Measurements from ENCODE around the gene RNF187.

The RNF187 gene

DNA sequence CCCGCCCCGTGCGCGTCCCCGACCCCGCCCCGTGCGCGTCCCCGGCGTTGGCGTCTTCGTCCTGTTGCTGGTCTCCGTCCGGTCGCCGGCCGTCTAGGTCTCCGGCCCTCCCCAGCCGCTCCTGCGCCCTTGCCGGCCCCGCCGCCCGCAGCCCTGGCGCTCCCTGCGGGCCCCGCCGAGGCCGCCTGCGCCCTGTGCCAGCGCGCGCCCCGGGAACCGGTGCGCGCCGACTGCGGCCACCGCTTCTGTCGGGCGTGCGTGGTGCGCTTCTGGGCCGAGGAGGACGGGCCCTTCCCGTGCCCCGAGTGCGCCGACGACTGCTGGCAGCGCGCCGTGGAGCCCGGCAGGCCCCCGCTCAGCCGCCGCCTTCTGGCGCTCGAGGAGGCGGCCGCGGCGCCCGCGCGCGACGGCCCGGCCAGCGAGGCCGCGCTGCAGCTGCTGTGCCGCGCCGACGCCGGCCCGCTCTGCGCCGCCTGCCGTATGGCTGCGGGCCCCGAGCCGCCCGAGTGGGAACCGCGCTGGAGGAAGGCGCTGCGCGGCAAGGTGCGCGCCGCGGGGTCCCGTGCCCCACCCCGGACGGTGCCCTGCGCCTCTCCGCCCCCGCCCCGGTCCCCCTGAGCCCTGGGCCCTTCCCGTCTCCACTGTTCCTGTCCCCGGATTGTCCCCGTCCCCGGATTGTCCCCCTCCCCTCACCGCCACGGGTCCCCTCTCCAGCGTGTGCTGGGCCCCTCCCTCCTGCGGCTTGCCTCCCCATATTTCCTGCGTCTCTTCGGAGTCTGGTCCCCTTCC lies at the start of gene RNF187:
Gene RNF187 (plus strand): TSS at position 47 of the 789 bp plus-strand sequence.
- FAIRE-seq: no peak

DNA sequence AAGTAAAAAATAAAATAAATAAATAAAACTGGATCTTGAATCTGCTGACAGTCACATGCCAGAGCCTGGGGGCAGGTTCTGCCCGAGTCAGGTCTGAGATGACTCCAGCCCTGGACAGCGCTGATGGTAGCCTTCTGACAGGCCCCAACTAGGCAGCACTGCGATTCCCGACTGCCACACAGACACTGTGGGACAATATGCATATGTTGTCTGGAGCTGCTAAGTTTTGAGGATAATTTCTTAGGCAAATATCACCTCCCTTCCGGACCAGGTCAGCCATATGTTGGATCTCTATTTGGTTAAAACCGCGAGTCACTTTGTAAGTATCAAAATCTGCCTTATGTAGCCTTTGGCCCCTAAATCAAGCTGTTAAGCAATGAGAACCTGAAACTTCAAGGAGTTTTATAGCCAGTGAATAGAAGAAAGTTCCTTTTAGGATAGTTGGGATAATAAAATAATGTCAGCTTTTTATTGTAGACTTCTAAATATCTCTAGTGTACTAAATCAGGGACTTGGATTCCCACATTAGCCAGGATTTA lies 49.7 kb upstream of the RNF187 start:
- no peak for FAIRE-seq

DNA sequence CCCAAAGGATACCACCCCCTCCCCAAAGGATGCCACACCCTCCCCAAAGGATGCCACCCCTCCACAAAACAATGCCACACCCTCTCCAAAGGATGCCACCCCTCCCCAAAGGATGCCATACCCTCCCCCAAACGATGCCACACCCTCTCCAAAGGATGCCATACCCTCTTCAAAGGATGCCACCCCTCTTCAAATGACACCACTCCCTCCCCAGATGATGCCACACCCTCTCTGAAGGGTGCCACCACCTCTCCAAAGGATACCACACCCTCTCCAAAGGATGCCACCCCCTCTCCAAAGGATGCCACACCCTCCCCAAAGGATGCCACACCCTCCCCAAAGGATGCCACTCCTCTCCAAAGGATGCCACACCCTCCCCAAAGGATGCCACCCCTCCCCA lies 48.9 kb upstream of the RNF187 start:
- FAIRE-seq: no peak

DNA sequence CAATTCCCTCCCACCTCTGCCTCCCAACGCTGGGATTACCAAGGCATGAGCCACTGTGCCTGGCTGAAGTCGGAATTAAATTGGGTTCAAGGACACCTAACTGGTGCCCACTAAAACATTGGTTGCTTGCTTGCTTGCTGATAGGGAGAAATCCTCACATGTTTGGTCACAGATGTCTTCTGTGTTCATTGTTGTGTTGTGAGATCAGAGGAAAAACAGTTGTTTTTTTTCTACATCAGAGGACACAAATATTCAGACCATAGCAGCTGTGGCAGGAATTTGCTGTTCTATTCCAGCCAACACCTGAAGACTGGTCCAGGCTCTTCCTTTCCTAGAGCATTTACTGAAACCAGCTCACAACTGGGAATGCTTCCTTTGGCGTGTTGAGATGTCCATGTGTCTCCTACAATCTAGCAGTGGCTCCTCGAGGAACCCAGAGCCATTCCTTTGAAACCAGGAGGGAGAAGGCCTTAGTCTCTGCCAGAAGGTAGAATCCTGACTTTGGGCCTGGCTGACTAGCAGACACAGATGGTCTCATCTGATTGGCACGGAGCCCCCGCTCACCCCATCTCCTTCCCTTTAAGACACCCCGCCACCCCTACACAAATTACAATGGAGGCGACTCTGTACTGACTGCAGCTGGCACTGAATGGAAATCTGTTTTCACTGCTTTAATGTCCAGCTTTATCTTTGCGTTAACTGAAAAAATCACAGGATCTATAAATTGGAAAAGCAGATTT lies 46.3 kb upstream of the RNF187 start:
- FAIRE-seq: no peak

DNA sequence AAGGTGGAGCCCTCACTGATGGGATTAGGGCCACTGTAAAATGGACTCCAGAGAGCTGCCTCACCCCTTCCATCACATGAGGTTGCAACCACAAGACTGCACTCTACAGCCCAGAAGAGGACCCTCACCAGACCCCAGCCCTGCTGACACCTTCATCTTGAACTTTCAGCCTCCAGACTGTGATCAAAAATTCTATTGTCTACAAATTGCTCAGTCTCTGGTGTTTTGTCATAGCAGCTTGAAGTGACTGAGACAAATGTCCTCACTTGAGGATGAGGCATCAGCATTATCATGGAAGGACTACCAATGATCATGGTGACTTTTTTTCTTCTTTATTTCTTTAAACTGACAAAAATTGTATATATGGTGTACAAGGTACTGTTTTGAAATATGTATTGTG lies 43.8 kb upstream of the RNF187 start:
- FAIRE-seq: no peak

DNA sequence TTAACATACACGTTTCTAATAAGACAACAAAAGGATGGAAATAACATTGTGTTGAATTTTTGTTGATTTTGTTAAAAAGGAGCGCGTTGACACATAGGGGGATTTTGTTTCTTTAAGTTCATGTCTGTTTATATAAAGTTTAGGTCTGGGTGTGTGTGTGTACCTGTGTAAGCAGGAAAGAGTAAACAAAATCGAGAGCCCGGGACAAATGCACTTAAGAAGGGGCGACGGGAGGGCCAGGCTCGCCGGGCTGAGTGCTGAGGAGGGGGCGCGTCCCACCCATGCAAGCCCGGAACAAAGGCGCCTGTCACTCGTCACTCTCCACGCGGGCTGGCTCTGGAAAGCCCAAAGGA lies 41.7 kb upstream of the RNF187 start:
- no peak for FAIRE-seq

DNA sequence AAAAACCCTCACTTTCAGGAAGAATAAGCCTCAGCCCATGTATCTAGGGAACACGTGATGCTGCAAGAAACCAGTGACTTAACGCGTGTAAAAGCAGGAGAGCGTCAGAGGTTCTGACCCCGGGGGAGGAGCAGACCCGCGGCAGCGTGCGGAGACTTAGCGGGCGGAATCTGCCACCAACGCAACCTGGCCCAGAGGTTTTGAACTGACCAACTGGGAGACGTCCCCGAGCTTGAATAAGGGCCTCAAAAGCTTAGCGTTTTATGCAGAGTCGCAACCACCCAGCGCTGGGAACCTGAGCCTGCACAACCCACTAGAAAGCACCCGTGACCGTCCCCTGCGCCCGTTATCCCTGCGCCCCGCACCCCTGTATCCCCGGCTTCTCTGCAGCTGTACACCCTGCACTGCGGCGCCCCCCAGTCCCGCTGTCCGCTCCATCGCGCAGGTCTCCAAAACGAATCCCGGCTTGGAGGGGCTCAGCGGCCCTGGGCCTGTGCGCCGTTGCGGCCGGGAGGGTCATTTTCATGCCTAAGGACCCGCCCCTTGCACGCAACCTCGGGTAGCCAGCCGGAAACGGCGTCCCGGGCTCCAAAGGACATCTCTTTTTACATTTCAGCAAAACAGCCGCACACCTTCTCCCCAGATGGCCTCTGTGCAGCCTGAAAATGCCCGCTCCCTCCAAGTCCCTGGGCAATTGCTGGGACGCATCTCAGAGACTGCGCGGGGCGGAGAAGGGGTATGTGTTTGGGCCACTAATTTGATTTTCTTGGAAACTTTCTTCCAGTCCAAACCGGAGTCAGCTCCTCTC lies 41.1 kb upstream of the RNF187 start:
- FAIRE-seq: no peak

DNA sequence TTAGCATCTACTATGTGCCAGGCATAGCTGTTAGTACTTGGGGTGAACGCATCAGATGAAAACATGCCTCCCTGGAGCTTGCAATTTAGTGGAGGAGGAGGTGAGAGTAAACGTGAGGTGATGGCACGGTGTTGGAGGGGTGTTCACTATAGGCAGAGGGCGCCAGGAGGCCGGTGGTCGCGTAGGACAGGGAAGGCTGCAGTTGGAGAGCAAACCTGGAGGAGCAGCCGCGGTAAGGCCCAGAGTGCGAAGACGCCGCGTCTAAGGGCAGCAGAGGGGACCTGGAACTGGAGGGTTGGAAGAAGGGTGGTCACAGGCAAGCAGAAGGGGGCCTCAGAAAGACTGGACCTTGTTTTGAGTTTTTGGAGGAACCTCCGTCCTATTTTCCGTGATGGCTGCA lies 40.3 kb upstream of the RNF187 start:
- FAIRE-seq: no peak

DNA sequence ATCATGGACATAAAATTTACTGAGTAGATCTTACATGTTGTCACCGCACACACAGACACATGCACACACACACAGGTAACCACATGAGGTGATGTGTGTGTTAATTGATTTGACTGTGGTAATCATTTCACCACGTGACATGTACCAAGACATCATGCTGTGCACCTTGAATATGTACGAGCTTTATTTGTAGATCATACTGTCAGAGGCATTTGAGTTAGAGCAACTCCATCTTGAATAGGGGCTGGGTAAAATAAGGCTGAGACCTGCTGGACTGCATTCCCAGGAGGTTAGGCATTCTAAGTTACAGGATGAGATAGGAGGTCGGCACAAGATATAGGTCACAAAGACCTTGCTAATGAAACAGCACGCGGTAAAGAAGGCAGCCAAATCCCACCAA lies 38.8 kb upstream of the RNF187 start:
- no peak for FAIRE-seq

DNA sequence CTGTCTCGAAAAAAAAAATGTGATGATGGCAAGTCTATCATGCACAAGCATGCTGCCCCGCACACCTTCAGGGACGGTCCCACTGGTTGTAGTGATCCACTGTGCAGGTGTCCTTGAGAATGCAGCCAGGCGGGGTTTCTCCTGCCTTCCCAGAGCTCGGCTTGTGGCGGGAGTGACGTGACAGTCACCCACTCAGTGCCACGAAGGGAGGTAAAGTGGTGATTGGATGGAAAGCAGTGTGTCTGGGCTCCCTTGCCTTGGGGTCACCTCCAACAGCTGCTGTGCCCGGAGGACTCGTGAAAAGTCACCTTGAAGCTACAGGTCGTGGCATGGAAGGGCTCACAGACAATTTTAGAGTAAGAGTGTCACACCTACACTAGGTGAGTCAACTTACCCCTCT lies 37.0 kb upstream of the RNF187 start:
- FAIRE-seq: no peak

DNA sequence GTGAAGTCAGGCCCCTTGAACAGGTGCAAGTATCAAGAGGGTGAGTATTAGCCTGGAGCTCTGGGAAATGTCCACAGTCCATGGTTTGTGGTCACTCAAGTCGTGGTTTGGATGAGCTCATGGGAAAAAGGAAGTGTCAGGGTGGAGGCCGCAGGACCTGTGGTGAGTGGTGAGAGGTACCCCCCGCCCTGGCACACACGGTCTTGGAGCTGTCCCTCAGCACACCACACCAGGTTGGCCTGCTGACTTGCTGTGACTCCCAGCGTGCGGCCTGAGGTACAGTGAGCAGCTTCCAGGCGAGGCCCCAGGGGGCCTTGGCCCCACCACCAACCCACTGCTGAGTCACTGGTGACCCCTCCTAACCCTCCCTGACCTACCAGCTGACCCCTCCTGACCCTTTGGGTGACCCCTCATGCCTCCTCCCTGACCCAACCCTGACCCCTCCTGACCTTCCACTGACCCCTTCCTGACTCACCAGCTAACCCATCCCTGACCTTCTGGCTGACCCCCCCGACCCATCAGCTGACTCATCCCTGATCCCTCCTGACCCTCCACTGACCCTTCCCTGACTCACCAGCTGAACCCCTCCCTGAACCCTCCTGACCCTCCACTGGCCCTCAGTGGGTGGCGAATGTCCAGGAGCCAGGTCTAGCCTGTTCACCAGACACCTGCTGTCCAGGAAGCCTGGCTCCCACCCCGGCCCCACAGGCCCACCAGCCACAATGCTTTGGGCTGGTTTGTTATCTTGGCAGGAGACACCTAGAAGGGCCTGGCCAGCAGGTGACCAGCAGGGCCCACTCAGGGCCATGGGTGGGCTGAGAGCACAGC lies 34.8 kb upstream of the RNF187 start:
- no peak for FAIRE-seq

DNA sequence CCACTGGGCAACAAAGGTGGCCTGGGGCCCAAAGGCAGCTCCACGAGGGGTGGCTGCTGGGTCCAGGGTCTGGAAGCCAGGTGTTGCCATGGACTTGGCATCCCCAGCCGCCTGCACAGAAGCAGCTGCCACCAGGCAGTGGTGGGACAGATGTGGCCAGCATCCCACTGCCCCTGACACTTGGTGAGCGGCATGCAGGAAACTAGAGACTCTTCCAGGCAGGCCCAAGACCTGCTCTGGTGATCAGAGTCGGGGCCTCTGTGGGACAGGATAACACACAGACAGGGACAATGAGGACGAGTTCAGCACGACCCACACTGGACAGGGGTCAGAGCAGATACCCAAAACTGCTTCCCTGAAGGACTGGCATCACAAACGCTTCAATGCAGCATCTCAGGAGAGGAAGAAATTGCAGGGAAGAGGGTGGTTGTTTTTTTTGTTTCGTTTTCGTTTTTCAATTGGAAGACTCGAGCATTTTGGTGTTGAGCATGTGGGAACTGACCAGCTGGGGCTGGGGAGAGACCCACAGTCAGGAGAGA lies 34.1 kb upstream of the RNF187 start:
- FAIRE-seq: no peak

DNA sequence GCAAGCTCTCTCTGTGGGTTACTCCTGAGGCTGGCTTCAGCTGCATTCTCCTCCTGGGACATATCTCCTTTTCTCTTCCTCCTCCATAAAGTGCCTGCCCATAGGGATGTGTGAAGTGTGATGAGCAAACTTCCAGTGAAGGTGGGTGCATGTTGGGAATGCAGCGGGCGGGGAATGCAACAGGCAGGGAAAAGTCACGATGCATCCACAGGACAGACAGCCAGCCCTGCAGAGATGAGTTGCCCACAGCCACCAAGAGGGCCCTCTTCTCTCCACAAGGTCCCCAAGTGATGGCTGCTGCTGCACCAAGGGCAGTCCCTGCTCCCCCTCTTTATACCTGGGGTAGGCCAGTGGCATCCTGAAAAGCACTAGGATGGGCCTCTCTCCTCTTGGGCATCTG lies 33.6 kb upstream of the RNF187 start:
- FAIRE-seq: no peak

DNA sequence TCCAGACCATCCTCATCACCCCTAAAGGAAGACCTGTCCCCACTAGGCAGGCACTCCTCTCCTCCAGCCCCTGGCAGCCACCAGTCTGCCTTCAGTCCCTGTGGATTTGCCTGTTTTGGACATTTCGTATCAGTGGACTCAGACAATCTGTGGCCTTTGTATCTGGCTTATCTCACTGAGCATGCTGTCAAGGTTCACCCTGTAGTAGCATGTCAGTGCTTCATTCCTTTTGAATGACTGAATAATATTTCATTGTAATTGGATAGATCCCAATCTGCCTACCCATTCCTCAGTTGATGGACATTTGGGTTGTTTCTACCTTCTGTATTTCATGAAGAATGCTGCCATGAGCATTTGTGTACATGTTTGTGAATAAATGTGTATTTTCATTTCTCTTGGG lies 32.9 kb upstream of the RNF187 start:
- FAIRE-seq: no peak

DNA sequence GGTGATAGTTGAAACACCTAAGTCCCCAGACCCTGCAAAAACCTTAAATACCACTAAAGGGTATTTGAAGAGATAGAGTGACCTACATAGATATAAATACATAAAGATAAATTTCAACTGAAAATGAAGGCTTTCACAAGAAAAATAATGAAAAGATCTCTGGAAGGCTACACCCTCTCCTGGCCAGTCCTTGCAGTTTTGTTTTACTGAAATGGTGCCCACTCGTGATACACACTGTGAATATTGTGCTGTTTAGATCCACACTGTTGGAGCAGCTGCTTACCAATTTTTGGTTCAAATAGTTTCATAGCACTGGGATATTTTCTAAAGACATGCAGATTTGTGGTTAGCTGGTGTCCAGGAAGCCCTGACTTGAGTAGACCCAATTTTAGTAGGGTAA lies 31.5 kb upstream of the RNF187 start:
- no peak for FAIRE-seq

DNA sequence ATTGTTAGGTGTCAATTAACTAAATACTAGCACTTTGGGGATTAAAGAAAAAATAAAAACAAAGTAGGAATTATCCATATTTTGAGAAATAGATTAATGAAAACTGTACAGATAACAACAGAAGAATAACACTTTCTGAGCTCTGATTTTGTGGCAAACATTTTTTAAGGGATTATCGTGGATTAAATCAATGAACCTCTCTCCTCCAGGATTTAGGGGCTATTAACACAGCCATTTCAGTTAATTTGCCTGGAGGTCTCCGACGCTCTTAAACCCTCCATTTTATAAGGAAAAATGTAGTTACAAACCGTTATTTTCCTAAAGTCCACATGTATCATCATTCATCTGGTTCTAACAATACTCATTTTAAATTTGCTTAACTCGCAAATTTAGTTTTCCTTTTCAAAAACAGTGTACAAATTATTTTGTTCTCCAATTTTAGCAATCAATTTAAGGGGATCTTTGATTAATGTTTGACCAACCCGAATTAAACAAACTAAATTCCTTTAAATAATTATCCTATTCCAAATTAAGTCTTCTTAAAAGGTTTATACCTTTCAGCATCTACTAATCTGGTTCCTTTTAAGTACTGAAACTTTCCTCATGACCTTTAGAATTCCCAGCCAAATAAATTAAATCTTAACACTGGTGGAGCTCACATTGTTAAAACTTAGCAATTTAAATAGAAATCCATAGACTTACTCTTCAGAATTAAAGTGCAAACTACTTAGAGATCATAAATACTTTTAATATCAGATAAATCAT lies 30.7 kb upstream of the RNF187 start:
- FAIRE-seq: no peak

DNA sequence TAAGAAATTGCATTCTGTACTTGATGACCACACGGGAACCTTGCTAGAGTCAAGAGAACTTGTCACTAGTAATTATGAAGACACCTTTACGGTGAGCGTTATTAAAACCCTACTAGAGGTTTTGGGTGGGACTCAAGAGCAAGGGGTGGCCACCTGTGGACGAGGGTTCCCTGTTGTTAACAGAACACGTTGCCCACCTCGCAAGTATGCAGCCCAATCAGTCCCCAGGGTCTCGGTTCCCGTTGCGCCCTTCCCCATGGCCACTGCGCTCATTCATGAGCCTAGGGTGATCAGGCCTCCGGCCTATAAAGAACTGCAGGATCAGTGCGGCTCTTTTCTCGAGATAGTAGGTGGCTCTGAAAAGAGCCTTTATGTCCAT lies 30.2 kb upstream of the RNF187 start:
- FAIRE-seq: no peak

DNA sequence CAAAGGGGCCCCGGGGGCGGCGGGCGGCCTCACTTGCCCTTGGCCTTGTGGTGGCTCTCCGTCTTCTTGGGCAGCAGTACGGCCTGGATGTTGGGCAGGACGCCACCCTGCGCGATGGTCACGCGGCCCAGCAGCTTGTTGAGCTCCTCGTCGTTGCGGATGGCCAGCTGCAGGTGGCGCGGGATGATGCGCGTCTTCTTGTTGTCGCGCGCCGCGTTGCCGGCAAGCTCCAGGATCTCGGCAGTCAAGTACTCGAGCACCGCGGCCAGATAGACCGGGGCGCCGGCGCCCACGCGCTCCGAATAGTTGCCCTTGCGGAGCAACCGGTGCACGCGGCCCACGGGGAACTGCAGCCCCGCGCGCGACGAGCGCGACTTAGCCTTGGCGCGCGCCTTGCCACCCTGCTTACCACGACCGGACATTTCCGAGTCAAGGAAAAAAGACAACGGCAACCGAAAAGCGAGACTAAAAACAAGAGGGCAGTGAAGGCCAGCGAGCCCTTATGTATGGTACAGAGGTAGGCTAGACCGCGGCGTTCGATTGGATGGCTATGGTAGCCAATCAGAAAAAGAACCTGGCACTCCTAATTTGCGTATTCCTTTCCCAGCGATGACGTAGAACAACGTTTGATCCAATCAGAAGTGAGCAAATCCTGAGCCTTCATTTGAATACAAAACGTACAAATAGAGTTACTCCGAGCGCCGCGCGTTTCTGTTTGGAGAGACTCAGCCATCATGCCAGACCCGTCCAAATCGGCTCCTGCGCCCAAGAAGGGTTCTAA lies 29.6 kb upstream of the RNF187 start:
- FAIRE-seq: no peak

DNA sequence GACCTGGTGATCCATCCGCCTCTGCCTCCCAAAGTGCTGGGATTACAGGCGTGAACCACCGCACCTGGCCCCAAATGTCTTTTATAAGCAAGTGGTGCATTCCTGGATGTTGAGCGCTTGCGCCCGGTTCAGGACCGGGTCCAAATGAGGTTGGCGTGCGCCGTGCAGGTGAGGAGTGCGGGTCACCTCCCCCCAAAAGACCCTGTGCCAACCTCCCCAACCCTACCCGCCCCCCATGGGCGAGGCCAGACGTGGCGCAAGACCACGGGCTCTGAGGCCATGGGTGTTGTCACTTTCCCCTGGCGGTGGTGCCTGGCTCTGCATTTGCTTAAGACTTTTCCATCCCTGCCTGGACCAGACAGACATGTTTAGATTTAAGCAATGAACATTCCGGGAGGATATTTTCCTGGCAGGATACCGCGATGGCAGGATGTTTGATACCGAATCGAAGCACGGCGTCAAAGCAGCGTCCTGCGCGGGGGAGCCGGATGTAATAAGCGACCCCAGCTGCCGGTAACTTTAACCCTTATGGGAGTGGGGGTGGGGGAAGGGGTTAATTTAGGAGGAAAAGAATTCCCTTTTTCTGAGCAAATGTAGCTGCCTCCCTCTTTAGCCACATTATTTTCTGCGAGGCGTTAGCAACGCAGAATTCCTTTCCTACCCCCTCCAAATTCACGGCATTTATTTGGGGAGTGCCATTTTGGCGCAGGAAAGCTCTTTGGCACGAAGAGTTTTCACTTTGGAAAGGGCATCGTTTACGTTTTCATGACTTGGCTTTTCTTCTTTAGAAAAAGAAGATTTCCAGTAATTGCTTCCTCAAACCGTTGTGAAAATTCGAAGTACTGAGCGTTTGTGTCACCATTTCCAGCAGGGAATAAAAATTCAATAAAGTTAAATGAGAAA lies 27.8 kb upstream of the RNF187 start:
- FAIRE-seq: no peak

DNA sequence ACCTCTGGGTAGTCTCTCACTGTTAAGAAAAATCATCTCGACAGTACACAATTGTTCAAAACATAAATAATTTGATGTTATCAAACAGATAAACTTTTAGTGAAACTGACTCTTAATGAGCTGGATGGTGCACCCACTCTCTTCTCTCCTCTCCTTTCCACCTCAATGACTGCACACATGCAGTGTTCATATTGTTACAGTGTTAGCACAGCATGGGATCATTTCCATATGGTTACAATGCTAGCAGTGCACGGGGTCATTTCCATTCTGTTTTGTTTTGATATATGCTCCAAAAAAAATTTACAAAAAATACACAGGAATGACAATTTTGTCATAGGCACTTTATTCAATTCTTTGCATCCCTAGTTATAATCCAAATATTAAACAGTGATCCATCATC lies 26.4 kb upstream of the RNF187 start:
- FAIRE-seq: no peak

All from islet of Langerhans (tissue), 1 donor.